Kidney (tissue), 14 donors: Measurements from ENCODE around the gene SMIM17. TPM values are rescaled to one million over a fixed set of nuclear protein-coding genes. Genes with fewer than 3 reads are reported as not detected.

ENCODE experiments used
- DNase-seq, 5 donors: peaks; one replicate each; pipeline ENCODE4 v3.0.0-alpha.2; 2013 to 2020
- FAIRE-seq: peaks from 2 replicates; lab custom pipeline; 2012; peaks lifted over from hg19 to GRCh38; lab: Jason Lieb, UNC
- H3K27ac ChIP-seq, 2 donors: one replicate each; pipeline ENCODE4 v1.7.0; 2013; ENCODE audit warnings: low read depth in 2 of 2, low read length in 2 of 2, inconsistent platforms in 1 of 2
- H3K27me3 ChIP-seq: one replicate; pipeline ENCODE4 v1.7.1; 2013; ENCODE audit warnings: low read length, inconsistent platforms; ENCODE audit not compliant: control insufficient read depth, insufficient read depth
- H3K36me3 ChIP-seq, 3 donors: one replicate each; pipeline versions ENCODE4 v1.7.0 to v1.7.1; 2013; ENCODE audit warnings: low read length in 3 of 3, control low read depth in 1 of 3, inconsistent platforms in 1 of 3; ENCODE audit not compliant: insufficient read depth in 3 of 3, control insufficient read depth in 2 of 3
- H3K4me1 ChIP-seq, 3 donors: one replicate each; pipeline versions ENCODE4 v1.7.0 to v1.7.1; 2013; ENCODE audit warnings: low read length in 3 of 3, inconsistent platforms in 1 of 3, low read depth in 1 of 3; ENCODE audit not compliant: control insufficient read depth in 2 of 3, insufficient read depth in 2 of 3
- H3K4me3 ChIP-seq, 3 donors: one replicate each; pipeline versions ENCODE4 v1.7.0 to v1.8.1; 2013; ENCODE audit warnings: low read length in 3 of 3, control low read depth in 1 of 3, inconsistent platforms in 1 of 3
- H3K9ac ChIP-seq, 3 donors: one replicate each; pipeline versions ENCODE4 v1.7.0 to v1.7.1; 2013; ENCODE audit warnings: low read length in 3 of 3, control low read depth in 1 of 3, inconsistent platforms in 1 of 3
- H3K9me3 ChIP-seq, 3 donors: one replicate each; pipeline versions ENCODE4 v1.7.0 to v1.7.1; 2013; ENCODE audit warnings: low read length in 3 of 3, control low read depth in 1 of 3, inconsistent platforms in 1 of 3; ENCODE audit not compliant: control insufficient read depth in 2 of 3, insufficient read depth in 1 of 3
- intact Hi-C: fragments of 100-400 bp; cut with DNase I; formaldehyde crosslinking; loops from one replicate; pipeline ENCODE4 v1.11.1; 2022
- polyA plus RNA-seq: library from polyadenylated mRNA; stranded (reverse); fragments of 350-450 nt; fragmentation: Illumina TruSeq; extraction: RNeasy Lipid Tissue Mini Kit (QIAGEN cat#74804); gene quantifications from one replicate; pipeline ENCODE4 v1.2.3, GENCODE V29; 2014; ENCODE audit warnings: low read depth, low replicate concordance; ENCODE audit not compliant: insufficient read depth
- total RNA-seq: library from RNA; stranded (reverse); fragmentation: NEBNext Ultra II Directional; extraction: Animal tissue kit (Norgen Biotek cat#: 25700); gene quantifications from one replicate; pipeline ENCODE4 v1.2.1, GENCODE V29; 2021
- TF ChIP-seq, protein P1 (sequence below): IDR thresholded peaks from 3 replicates; pipeline ENCODE4 v1.5.1; 2012; ENCODE audit warnings: mild to moderate bottlenecking, moderate library complexity, borderline replicate concordance; ENCODE audit not compliant: insufficient read depth; ENCODE audit errors: extremely low read depth
- donor health status: control.
- donor health status: control.
- donor health status: control.
- donor health status: control.
- donor health status: control.
- donor health status: DM: yes; HTN: yes; CAD: no.
- donor health status: Normal renal cell carcinoma (clear cell type).

SMIM17 gene
- total and polyA plus RNA-seq, 2 donors from 2014 or later = 0.47 TPM; not detected in 1

DNA sequence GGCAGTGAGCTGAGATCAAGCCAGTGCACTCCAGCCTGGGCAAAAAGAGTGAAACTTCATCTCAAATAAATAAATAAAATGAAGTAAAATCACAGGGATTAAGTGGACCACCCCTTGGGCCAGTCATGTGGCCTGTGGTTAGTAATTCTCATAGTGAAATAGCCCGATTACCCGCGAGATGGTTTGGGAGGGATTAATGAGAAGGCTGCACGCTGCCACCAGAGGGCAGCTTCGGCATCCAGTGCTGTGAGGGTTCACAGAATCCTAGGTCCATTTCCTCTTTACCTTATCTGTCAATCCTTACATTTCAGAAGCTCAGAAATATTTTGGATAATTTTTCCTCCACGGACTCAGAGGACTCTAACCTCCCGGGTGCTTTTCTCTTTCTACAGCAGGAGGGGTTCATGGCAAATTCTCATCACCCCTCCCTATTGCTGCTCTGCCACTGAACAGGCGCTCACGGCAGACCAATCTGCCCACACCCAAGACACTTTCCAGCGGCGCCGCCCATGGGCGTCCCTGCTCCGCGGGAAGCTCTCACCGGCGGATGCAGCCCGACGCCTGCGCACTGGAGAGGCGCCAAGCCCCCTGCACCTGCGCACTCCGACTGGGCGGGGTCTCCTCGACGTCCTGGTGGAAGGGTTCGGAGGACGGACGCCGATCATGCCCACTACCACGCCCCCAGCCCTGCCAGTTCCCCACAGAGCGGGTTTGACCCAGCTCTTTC lies 17.6 kb downstream of the SMIM17 start:
- DNase-seq (peak in 4 of 5 donors; percentile 5 to 58 (median 29)), FAIRE-seq (no peak)
- Histone ChIP-seq H3K27ac (no peak overlapping the region), H3K4me3 (no peak overlapping the region), H3K36me3 (peaks cover 0 to 5% (median 3%) of the 10 kb centered on the region in 3 donors), H3K9me3 (no peaks in the 10 kb centered on the region), H3K27me3 (no peaks in the 10 kb centered on the region), H3K4me1 (no peaks in the 10 kb centered on the region), H3K9ac (no peak overlapping the region)
- intact Hi-C loops = no loop called here
- TF ChIP-seq, protein P1, sequence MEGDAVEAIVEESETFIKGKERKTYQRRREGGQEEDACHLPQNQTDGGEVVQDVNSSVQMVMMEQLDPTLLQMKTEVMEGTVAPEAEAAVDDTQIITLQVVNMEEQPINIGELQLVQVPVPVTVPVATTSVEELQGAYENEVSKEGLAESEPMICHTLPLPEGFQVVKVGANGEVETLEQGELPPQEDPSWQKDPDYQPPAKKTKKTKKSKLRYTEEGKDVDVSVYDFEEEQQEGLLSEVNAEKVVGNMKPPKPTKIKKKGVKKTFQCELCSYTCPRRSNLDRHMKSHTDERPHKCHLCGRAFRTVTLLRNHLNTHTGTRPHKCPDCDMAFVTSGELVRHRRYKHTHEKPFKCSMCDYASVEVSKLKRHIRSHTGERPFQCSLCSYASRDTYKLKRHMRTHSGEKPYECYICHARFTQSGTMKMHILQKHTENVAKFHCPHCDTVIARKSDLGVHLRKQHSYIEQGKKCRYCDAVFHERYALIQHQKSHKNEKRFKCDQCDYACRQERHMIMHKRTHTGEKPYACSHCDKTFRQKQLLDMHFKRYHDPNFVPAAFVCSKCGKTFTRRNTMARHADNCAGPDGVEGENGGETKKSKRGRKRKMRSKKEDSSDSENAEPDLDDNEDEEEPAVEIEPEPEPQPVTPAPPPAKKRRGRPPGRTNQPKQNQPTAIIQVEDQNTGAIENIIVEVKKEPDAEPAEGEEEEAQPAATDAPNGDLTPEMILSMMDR = peak; percentile 33

DNA sequence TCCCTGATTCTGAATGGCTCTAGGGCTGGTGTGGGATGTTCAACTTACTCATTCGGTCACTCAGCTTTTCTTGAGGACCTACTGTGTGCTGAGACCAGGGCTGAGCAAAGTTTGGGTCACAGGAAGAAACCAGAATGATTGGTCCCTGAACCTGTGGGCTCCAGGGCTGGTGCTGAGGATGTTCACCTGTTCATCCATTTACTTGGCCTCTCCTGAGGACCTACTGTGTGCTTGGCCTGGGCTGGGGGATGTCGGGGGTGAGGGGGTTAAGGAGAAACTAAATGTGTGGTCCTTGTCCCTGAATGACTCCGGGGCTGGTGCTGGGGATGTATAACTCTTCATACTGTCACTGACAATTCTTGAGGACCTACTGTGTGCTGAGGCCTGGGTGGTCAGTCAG lies 18.3 kb downstream of the SMIM17 start:
- H3K4me3 ChIP-seq = no peak overlapping the region
- no peak overlapping the region for H3K9ac ChIP-seq
- no peak overlapping the region for H3K27ac ChIP-seq
- TF ChIP-seq, protein P1 = no peak
- intact Hi-C loops = no loop called here
- H3K36me3 ChIP-seq = peaks cover 0 to 5% (median 3%) of the 10 kb centered on the region in 3 donors
- no peaks in the 10 kb centered on the region for H3K27me3 ChIP-seq
- peak in 1 of 5 donors; percentile 29 for DNase-seq
- no peaks in the 10 kb centered on the region for H3K9me3 ChIP-seq
- no peak for FAIRE-seq
- no peaks in the 10 kb centered on the region for H3K4me1 ChIP-seq

DNA sequence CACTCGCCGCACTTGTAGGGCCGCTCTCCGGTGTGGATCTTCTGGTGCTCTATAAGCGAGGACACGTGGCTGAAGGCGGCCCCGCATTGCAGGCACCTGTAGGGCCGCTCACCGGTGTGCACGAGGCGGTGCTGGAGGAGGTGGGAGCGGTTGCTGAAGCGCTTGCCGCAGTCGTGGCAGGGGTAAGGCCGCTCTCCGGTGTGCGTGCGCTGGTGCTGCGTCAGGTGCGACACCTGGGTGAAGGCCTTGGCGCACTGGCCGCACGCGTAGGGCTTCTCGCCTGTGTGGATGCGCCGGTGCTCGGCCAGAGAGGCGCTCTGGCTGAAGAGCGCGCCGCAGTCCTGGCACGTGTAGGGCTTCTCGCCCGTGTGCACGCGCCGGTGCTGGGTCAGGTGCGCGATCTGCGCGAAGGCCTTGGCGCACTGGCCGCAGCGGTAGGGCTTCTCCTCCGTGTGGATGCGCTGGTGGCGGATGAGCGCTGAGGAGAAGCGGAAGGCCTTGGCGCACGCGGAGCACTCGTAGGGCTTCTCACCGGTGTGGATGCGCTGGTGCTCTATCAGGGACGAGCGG lies 21.1 kb downstream of the SMIM17 start:
- Histone ChIP-seq H3K27ac (no peak overlapping the region), H3K4me3 (no peak overlapping the region), H3K9ac (no peak overlapping the region), H3K36me3 (peaks cover 0 to 5% (median 3%) of the 10 kb centered on the region in 3 donors), H3K27me3 (no peaks in the 10 kb centered on the region), H3K4me1 (no peaks in the 10 kb centered on the region), H3K9me3 (no peaks in the 10 kb centered on the region)
- TF ChIP-seq, protein P1 = no peak
- FAIRE-seq (no peak), DNase-seq (peak in 1 of 5 donors; percentile 16)
- intact Hi-C loops = no loop called here
